Measurements from ENCODE around the gene ZSWIM4.
"Not testable (repeated sequence)": the region's sequence is repeated elsewhere in the genome, so short reads cannot be mapped to it uniquely, and the experiment has no call there.

The ZSWIM4 gene

DNA sequence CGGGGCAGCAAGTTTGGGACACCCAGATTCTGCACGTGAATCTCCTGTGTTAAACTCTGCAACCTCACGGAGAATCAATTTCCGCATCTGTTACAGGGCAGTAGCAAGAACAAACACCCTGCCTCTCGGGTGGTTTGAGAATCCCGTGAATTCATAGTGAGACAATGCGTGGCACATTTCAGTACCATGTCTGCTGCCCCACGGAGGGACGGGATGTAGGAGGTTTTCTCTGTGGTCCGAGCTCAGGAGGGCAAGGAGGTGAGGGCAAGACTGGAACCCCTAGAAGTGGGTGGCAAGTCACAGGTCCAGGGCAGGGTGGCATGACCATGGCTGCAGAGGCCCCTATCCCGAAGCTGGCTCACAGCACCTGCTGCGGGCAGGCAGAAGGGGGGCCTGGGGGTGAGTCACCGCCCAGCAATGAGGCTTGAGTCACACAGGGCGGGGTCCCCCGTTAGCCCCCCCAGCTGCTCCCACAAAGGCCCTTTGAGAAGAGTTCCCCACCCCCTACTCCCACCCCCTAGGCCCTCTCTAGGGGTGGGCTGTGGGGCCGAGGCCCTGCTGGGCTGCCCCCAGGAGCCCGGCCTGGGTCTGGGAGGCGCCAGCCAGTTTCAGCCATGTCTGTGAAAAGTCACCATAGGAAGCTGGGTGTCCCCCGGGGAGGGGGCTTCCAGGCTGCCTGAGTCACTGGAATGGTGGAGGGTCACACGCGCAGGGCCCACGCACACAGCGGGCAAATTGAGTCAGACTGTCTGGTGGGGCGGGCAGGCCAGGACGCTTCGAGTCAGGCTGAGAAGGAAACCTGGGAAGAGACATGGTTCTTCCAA is 55.9 kb downstream of the ZSWIM4 start:
- DNase-seq (ENCODE audit: low spot score) = peak; percentile 74

GRCh38 chr19:13851734-13852114 is 56.5 kb downstream of the ZSWIM4 start:
- not testable (repeated sequence) for DNase-seq (ENCODE audit: low spot score)

- DNase-seq (ENCODE audit: low spot score) = not testable (repeated sequence)
These were observed 57.0 kb downstream of the ZSWIM4 start for GRCh38 chr19:13852171-13852707.

DNA sequence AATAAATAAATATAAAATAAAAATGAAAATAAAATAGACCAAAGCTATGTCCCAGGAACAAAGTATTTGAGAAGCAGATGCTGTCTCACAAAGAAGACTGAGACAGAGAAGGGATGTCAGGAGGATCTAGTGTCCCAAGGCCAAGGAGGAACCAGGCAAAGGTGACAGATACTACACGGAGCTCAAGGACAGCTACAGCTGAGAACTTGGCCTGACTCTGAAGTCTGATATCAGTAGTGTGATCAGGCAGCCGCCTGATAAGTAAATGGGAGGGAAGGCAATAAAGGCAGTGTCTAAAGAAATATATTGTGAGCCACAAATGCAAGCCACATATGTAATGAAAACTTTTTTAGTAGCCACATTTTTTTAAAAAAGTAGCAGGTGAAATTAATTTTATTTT is 61.3 kb downstream of the ZSWIM4 start:
- DNase-seq (ENCODE audit: low spot score) = no peak

GRCh38 chr19:13859361-13859880 is 64.2 kb downstream of the ZSWIM4 start:
- no peak for DNase-seq (ENCODE audit: low spot score)

DNA sequence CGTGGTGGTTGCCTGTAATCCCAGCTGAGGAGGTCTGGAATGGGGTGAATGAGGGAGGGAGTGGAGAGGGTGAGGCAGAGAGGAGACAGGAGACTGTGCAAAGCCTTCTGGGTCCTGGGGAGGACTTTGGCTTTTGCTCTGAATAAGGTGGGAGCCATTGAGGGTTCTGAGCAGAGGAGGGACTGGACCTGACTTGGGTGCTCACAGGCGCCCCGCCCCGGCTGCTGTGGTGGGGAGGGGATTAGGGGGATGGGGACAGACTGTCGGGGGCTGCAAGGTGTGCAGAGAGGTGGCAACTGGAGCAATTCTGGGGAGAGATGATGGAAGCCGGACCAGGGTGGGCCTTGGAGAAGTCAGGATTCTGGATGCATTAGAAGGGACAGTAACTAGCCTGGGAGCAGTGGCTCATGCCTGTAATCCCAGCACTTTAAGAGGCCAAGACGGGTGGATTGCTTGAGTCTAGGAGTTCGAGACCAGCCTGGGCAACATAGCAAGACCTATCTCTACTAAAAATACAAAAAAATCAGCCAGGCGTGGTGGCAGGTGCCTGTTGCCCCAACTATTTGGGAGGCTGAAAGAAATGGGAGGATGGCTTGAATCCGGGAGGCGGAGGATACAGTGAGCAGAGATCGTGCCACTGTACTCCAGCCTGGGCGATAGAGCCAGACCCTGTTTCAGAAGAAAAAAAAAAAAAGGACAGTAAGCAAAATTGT is 65.6 kb downstream of the ZSWIM4 start:
- no peak for DNase-seq (ENCODE audit: low spot score)

DNA sequence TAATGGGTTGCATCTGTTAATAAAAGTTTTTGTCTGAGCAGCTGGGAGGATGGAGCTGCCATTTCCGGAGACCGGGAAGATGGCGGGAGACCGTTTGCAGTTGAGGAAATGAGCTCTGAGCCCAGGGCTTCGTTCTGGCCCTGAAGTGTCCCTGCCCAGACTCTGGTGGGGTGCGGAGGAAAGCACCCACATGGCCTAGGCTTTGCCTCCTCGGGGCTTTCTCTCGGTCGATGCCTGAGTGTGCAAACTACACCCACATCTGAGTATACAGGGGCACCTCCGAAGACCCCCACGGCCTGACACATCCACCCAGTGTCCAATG is 66.1 kb downstream of the ZSWIM4 start:
- DNase-seq (ENCODE audit: low spot score) = no peak

DNA sequence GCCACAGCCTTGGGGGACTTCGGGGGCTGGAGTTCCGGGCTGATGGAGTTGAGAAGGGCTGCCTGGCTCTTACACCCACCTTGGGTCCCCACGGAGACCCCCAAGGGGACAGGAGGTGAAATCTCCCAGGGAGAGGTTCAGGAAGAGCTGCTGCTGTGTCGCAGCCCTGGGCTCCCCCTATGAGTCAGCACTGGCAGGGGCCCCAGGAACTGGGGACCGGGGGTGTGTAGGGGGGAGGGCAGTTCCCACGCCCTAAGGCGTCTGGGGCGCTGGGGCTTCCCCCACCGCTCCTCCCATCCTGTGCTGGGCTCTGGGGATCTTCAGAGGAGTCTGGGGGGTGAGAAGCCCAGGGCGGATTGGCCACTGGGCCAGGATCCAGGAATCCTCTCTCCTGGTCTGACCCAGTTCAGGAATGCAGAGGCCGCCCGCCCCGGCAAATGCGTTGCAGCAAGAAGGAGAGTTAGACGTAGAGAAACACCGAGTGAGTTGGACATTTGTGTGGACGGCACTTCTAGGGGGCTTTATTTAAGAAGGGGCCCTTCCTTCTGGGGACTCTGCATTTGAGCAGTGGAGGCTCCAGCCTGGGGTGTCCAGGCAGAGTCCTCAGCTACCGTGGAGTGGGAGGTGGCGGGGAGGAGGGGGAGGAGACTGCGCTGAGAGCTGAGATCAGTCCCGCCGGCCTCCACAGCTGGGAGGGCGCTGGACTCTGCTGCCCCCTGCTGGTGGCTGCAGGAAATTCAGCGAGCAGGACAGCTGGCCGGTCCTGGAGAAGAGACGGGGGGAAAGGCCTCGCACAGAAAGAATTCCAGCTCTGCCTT is 66.7 kb downstream of the ZSWIM4 start:
- DNase-seq (ENCODE audit: low spot score) = peak; percentile 89

GRCh38 chr19:13864046-13864666 is 68.9 kb downstream of the ZSWIM4 start:
- no peak for DNase-seq (ENCODE audit: low spot score)

GRCh38 chr19:13864667-13865570 is 69.7 kb downstream of the ZSWIM4 start:
- DNase-seq (ENCODE audit: low spot score) = no peak

DNA sequence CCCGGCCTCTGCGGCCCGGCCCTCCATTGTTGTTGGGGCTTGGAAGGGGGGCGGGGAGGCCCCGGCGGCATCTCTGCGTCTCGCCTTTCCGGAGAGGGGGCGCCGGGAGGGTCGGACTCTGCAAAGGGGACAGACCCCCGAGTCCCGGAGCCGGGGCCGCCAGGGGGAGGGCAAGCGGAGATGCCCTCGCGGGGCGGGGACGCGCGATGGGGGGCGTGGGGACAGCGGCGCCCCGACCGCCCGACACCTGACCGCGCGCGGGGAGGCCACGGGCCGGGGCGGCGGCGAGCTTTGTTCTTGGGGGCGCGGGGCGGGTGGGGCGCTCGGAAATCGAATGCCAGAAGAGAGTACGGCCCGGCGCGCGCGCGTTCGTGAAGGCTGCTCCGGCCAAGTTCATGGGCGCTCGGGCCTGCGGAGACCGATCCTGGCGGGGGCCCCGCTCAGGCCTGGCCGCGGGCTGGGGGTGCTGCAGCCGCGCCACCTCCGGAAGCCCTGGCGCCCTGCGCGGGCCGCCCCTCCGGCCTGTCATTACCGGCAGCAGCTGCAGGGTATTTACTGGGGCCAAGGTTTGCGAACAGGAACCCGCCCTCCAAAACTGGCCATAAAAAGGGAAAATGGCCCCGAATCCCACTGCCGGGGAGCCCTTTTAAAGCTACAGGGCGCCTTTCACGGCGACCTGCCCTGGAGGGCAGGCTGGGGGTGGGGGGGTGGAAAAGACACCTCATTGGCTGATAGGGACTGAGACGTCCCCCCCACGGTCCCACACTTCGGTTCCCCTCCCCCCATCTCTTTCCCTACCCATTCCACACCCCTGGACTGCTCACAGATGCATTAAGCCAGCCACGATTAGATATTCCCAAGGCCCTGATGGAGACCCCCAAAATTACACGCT is 70.6 kb downstream of the ZSWIM4 start:
- DNase-seq (ENCODE audit: low spot score) = no peak

DNA sequence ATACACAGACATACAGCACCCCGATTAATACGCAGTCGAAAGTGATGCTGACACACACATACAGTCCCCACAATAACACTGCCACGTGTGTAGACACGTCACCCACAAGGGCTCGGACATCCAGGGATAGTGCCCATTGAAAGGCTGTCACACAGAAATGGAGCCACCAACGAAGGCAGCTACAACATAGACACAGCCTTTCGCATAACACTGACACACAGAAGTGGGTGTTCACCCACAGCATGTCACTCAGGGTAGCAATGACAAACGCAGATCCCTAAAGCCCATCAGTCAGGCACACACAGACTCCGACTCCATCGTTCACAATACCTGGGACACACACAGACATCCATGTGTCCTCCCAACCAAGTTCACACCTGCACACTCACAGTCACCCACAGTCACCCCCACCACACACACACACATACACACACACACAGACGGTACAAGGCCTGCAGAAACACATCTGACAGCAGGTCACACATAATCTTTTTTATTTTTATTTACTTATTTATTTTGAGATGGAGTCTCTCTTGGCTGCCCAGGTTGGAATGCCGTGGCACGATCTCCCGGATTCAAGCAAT is 71.3 kb downstream of the ZSWIM4 start:
- no peak for DNase-seq (ENCODE audit: low spot score)

DNA sequence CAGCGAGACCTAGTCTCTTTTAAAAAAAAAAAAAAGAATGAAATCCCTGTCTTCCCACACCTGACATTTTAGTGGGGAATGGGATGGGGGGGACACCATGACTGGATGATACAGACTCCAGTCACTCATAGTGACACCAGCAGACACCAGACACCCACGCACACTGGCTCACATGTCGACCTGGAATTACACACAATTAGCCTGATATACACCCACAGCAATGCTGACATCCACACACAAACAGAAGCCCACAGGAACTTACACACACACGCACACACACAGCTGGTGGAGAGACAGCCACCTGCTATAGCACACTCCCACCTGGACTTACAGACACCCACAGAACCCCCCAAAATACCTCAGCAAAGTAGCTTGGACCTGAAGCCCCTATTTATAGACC is 73.4 kb downstream of the ZSWIM4 start:
- DNase-seq (ENCODE audit: low spot score) = no peak

DNA sequence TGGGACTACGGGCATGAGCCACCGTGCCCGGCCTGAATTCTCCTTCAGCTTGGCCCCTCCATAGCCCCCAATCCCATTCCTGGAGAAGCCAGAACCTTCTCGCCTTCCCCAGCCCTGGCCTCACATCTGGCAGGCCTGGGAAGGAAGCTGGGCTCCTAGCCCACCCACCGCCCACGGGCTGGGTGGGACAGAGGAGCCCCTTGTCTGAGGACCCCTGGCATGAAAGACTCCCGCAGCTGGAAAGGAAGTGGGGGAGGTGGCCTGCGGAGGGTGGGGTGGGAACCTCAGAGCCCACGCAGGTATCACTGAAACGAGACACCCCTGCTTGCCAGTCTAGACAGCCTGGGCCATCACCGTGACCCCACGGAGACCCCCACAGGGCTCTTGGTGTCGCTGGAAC is 74.0 kb downstream of the ZSWIM4 start:
- no peak for DNase-seq (ENCODE audit: low spot score)

GRCh38 chr19:13870873-13871272 is 75.6 kb downstream of the ZSWIM4 start:
- DNase-seq (ENCODE audit: low spot score) = no peak

- no peak for DNase-seq (ENCODE audit: low spot score)
These were observed 77.1 kb downstream of the ZSWIM4 start for GRCh38 chr19:13872339-13872694.

DNA sequence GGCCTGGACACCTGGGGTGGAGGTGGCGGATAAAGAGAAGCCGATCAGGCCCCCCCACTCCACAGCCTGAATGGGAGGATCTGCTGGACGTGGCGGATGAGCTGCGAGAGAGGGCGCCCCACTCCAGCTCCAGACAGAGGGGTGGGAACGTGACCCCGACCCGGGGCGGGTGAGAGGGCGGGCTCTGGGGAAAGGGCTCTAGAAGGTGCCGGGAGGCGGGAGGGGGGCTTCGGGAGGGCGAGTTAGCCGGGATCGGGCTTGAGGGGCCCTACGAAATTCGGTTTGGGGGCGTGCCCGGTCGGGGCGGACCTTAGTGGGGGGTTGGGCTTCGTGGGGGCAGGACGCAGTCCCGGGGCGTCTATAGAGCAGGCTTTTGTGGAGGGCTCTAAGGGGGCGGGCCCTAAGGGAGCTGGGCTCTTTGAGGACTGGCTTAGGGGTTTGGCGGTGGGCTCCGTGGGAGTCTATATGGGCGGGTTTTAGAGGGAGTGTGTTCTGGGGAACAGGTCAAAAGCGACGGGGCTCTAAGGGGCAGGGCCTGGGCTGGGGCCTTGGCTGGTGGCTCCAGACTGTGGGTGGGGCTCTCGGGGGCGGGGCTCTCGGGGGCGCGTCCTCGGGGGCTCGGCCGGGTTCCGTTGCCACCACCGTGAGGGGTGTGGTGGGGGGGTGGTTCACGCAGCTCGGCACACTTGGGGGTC is 77.6 kb downstream of the ZSWIM4 start:
- DNase-seq (ENCODE audit: low spot score) = no peak

DNA sequence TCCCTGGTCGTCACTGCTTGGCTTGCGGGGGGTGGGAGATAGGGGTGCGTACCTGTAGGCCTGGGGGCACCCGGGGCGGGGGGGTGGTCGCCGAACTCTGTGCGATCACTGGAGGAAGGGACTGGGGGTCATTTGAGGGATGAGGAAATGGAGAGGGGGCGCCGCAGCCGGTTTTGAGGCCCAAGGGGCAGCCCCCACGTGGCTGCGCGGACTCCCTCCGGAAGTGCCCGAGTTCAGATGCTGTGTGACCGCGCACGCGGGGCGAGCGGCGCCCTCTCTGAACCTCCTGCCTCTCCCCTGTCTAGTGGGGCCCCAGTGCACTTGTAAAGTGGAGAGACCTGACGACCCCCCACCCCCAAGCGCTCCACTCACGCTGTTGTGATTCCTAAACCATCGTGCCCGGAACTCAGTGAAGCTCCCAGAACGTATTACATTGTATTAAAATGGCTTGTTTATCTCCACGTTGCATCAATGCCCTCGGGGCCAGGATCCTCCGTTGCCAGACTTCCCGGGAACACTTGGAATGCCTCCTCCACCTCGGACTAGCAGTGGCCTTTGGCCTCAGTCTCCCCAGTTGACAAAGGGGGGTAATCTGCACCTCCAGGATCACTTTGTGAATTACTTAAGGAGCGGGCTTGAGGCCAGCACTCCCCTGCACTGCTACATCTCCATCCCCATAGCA is 78.7 kb downstream of the ZSWIM4 start:
- no peak for DNase-seq (ENCODE audit: low spot score)

Measured in putamen (tissue), 1 donor.